UCSD-AML1 (cell line): ENCODE results near the gene TMEM72.

Experiments
- DNase-seq: peaks from one replicate; lab custom pipeline; 2025; ENCODE audit not compliant: unreplicated experiment; lab: John Stamatoyannopoulos, UW

TMEM72 gene

DNA sequence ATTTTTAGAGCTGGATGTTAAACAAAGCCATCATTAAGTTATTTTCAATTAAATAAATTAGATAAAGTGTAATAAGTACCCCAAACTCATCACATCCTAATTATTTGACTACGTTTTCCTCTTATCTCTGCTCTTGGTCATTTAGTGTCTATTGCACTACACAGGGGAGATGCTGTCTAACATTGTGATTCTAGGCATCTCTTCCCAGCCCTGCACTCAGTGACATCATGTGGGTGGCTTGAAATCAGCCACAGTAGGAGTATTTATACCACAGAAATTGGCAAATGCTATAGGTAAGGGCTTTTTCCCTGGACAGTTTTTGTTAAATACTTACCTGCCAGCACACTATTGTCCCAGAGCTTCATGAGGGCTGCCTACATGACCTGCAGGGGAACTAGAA, 21.3 kb upstream of the TMEM72 start:
- DNase-seq: no peak

DNA sequence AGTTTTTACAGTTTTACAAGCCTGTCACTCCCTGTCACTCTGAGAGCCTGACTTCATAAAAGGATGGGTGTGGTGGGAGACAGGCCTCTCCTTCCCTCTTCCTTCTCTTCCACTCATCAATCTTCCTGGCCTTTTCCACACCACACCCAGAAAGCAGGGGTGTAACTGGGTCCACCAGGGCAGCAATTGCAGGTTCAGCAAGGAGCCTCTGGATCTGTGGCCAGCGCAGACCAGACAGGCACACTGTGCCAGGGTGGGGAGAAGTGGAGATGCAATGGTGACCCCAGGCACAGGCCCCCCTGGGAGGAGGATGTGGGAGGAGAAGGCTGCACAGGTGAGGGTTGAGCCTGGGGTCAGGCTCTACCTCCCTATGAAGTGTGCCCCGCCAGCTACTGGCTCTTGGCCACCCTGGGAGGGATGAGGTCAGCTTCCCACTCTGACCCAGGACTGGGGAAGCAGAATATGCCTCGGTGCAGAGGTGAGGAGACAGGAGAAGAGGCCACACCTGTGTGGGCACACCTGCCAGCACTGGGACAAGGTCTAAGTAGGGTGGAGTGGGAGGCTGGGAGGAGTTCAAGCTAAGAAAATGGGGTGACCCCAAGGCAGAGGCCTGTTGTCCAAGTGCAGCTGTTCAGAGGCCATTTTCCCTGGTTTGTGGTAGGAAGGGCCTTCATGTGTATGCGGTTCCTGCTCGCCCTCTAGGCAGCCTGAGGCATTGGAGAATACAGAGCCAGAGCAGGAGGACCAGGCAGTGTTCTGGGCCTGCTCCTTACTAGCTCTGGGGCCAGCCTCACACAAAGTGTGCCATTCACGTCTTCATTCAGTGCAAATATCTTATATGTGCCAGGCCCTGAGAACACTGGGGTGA, 20.2 kb upstream of the TMEM72 start:
- no peak for DNase-seq

DNA sequence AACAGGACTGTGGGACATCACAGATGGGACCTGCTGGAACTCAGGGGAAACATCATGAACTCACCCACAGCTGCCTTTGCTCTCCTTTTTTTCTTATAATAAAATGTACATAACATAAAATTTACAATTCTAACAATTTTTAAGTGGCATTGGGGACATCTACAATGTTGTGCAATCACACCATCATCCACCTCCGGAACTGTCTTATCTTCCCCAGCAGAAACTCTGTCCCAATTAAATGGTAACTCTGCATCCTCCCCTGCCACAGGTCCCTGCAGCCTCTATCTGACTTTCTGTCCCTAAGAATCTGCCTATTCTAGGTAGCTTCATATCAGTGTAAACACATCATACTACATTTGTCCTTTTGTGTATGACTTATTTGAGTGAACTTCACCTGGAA, 19.4 kb upstream of the TMEM72 start:
- no peak for DNase-seq

- DNase-seq: no peak
Observed at GRCh38 chr10:44893604-44894468, 17.3 kb upstream of the TMEM72 start.

DNA sequence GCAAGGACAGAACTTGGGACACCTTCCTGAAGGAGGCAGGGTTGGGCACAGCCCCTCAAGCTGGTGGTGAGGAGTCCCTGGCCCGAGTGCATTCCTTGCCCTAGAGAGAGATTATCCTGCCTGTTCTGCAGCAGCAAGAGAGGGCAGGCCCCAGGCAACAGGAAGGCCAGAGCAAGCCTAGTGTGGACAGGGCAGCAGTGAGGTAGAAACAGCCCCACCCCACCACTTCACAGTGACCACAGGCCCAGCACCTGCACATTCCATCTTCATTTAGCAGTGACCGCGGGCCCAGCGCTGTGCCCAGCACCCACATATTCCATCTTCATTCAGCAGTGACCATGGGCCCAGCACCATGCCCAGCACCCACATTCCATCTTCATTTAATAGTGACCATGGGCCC, 16.4 kb upstream of the TMEM72 start:
- DNase-seq: no peak

DNA sequence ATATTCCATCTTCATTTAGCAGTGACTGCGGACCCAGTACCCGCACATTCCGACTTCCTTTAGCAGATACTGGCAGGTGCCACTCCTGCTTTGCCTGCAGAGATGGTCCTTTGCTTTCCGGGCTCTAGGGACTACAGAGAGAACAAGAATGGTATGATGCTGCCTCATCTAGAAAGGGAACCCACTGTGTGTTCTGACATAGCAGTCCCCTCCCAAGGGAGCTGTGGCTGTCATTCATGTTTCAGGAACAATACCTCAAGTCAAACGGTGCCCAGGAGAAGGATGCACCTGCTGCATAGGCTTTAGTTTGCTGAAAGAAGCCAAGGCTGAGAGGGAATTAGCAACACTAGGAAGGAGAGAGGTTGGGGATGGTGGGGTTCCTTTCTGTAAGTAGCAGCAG, 15.9 kb upstream of the TMEM72 start:
- no peak for DNase-seq

DNA sequence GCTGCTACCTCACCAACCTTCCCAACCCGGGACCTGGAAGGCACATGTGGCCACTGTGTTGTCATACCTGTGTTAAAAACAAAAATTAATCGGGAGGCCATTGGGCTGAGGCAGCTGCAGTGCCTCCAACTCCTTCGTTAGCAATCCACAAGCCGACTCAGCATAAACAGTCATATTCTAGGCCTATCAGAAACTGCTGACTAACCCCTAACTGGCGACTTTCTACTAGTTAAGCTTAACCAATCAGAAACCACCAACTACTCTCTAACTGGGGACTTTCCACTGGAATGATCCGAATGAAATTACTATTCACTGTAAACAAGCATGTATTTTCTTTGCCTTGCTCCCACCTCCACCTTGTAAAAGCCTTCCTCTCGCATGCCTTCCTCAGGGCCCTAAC, 14.1 kb upstream of the TMEM72 start:
- DNase-seq: no peak

- DNase-seq: no peak
Observed at GRCh38 chr10:44898665-44899064, 12.5 kb upstream of the TMEM72 start.

- DNase-seq: no peak
Observed at GRCh38 chr10:44899450-44900080, 11.6 kb upstream of the TMEM72 start.

DNA sequence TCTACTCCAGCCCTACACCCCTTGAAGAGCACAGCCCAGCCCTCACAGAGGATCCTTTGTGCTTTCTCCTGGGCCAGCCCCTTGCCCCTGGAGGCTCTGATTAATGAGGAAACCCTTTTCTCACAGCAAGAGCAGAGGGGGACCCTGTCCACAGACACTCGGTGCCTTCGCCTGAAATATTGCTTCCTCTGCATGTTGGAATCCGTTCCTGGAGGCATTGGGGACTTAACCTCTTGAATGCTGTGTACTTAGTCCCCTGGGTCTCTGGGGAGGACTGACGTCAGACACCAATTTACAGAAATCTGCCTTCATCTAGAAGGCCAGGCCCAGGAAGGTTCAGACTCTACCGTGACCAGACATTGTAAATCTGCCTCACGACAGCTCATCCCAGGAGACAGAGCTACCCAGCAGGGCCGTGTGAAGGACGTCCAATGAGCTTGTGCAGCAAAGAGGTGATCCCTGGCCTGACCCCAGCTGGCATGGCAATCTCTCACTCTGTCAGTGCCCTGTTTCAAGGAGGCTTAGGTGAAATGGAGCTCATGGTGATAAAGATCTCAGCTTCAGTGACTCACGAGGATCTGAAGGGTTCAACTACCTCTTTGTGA, 8.1 kb upstream of the TMEM72 start:
- no peak for DNase-seq

GRCh38 chr10:44906486-44906885, 4.7 kb upstream of the TMEM72 start:
- no peak for DNase-seq

DNA sequence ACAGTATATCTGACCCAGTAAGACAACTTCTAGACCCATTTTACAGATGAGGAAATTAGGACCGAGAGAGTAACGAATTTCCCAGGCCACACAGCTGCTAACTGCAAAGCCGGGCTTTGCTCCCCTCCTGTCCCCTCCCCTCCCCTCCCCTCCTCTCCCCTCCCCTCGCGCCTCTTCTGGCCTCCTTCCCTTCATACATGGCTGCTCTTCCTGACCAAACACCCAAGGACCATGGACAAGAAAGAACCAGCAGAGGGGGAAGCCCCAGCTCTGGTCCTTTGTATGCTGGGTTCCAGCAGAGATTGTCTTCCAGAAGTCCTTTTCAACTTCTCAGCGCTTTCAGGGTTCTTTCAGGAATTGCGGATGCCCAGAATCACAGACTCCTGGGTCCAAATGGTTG, 3.6 kb upstream of the TMEM72 start:
- DNase-seq: no peak

- DNase-seq: no peak
Observed at GRCh38 chr10:44908066-44908749, 2.9 kb upstream of the TMEM72 start.

DNA sequence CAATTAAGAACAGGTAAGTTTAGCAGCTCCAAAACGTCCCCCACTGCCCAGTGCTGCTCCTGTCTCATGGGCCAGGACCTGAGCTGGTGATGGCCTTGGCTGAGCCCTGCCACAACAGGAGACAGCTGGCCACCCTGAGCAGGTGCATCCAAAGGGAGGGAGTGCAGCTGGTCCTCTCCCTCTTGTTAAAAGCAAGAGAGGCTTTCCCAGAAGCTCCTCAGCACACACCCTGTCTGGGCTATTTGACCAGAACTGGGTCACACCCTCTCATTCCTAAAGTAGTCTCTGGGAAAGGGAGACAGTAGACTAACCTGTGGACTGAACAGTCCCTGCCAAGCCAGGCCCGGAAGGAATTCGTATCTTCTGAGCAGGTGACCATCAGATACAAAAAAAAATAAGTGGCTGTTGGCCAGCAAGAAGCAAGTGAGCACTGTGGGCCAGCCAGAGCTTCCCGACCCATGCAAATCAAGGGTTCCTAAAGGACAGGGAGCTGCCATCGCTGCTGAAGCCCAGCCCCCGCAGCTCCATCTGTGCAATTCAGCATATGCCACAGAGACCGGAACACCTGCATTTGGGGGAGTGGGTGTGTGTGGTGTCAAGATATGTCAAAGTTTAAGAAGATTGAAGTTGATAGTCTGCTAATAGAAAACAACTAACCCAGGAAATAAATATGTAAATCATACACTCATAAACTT, 2.1 kb upstream of the TMEM72 start:
- DNase-seq: no peak

DNA sequence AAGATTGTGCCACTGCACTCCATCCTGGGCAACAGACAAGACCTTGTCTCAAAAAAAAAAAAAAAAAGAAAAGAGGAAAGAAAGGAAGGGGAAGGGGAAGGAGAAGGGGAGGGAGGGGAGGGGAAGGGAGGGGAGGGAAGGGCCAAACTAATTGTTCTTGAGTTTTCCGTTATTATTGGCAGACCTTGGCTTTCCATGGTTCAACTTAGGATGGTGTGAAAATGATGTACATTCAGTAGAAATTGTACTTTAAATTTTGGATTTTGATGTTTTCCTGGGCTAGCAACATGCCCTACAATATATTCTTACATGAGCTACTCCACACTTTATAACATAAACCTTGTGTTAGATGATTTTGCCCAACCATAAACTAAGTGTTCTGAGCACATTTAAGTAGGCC, 1.2 kb upstream of the TMEM72 start:
- no peak for DNase-seq

- DNase-seq: no peak
Observed at GRCh38 chr10:44910602-44911001, 535 bp upstream of the TMEM72 start.

DNA sequence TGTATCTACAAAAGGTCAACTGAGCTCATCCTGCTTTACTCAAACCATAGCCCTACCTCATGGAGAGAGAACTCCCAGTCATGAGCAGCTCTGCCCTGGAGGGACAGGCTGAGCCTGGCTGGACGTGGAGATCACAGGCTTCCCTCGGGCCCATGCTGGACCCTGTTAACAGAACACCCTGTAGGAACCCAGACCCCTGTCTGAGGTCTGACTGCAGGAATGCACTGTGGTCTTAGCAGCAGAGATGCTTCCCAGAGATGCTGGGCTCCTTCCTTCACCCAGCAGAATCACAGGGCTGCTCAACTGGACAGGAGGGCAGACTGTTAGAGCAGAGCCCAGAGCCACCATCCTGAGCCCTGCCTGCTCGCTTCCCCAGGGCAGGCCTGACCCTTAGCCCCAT, 814 bp downstream of the TMEM72 start:
- DNase-seq: no peak

- peak; percentile 35 for DNase-seq
Observed at GRCh38 chr10:44913350-44914081, 2.4 kb downstream of the TMEM72 start.

DNA sequence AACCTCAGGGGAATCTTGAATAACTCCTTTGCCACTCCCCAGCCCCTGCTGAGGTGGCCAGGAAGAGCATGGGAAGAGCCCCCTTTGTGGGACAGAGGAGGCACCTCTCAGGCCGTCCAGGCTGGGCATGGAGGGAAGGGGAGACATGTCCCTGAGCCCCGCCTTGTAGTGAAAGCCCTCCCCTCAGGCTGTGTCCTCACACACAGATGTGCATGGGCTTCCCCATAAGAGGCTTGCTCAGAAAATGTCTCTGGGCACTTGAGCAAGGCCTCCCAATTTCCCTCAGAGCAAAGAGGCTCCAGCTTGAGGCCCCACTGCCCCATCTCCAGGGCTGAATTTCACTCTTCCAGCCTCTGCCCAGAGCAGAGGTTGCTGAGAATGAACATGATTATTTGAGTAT, 3.8 kb downstream of the TMEM72 start:
- no peak for DNase-seq

GRCh38 chr10:44916429-44916828, 5.3 kb downstream of the TMEM72 start:
- DNase-seq: no peak
